Measurements from ENCODE around the gene PDE6H. TPM values are rescaled to one million over a fixed set of nuclear protein-coding genes. Genes with fewer than 3 reads are reported as not detected.

Gene PDE6H
- total RNA-seq, 1 donor from 2014 or later = not detected

DNA sequence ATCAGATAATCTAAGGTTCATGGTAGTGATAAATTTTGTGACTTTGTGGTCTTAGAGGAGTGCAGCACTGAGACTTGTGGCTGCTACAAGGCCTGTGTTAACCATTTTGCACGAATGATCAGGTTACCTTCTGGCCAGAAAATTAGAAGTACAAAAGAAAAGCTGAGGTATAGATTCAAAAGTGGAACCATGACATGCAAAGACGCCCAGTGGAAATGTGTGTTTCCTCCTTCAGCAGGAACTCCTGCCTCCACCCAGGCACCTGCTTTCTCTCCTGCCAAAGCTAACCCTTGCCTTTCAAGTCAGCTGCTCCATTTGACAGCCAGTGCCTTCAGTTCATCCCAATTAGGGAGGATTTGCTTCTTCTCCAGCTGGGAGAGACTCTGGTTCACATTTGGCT is 10.1 kb downstream of the PDE6H start:
- Mint-ChIP-seq H3K36me3 (ENCODE audit: low read depth) (peaks cover 2% of the 10 kb centered on the region), H3K27me3 (ENCODE audit: low read depth) (no peaks in the 10 kb centered on the region), H3K27ac (ENCODE audit: unreplicated experiment) (no peak overlapping the region), H3K4me1 (peaks cover 15% of the 10 kb centered on the region), H3K4me3 (no peak overlapping the region), H3K9me3 (peaks cover 2% of the 10 kb centered on the region)
- no peak for DNase-seq (ENCODE audit: low read depth, low spot score)
- TF ChIP-seq, protein P1, sequence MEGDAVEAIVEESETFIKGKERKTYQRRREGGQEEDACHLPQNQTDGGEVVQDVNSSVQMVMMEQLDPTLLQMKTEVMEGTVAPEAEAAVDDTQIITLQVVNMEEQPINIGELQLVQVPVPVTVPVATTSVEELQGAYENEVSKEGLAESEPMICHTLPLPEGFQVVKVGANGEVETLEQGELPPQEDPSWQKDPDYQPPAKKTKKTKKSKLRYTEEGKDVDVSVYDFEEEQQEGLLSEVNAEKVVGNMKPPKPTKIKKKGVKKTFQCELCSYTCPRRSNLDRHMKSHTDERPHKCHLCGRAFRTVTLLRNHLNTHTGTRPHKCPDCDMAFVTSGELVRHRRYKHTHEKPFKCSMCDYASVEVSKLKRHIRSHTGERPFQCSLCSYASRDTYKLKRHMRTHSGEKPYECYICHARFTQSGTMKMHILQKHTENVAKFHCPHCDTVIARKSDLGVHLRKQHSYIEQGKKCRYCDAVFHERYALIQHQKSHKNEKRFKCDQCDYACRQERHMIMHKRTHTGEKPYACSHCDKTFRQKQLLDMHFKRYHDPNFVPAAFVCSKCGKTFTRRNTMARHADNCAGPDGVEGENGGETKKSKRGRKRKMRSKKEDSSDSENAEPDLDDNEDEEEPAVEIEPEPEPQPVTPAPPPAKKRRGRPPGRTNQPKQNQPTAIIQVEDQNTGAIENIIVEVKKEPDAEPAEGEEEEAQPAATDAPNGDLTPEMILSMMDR (conservative IDR thresholded peaks at IDR 0.05) = no peak

DNA sequence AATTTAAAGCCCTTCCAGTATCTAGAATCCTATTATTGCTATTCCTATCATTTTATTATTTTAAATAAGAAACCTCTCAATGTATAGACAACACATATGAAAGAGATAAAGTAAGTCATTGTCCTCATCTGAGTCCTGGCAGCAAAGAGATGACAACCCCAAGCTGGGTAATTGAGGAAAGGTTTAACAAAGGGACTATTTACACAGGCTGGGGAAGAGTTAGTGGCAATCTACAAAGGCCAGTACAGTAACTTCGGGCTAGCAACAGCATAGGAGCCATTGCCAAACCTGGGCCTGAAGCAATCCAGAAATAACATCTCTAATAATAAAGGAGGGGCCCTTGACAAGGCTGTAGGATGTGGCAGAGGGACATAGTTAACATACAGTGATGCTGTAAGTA is 11.2 kb downstream of the PDE6H start:
- no peak overlapping the region for H3K27ac Mint-ChIP-seq (ENCODE audit: unreplicated experiment)
- H3K4me1 Mint-ChIP-seq = peaks cover 10% of the 10 kb centered on the region
- H3K27me3 Mint-ChIP-seq (ENCODE audit: low read depth) = no peaks in the 10 kb centered on the region
- DNase-seq (ENCODE audit: low read depth, low spot score) = no peak
- H3K4me3 Mint-ChIP-seq = no peak overlapping the region
- TF ChIP-seq, protein P1 (conservative IDR thresholded peaks at IDR 0.05) = no peak
- peaks cover 7% of the 10 kb centered on the region for H3K9me3 Mint-ChIP-seq
- peaks cover 2% of the 10 kb centered on the region for H3K36me3 Mint-ChIP-seq (ENCODE audit: low read depth)

DNA sequence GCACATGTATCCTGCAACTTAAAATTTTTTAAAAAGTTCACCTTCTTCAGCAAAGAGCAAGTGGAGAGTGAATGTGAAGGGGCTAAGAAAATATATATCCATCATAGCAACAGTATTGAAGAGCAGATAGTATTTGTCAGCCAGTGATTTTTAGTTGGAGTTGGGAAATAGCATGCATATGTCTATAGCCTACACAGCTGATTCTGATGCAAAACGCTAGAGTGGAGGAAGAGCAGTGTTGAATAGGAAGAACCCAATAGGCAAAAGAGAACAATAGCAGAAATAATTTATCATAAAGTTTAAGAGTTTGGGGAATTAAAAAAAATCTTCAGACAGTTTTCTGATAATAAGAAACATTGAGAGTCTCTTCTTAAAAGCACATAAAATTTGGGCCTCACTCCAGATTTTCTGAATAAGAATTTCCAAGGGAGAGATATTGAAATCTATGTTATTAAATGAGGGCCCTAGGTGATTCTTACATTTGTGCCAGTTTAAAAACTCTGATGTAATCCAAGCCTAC is 12.0 kb downstream of the PDE6H start:
- no peak overlapping the region for H3K4me3 Mint-ChIP-seq
- H3K9me3 Mint-ChIP-seq = peaks cover 7% of the 10 kb centered on the region
- peaks cover 10% of the 10 kb centered on the region for H3K4me1 Mint-ChIP-seq
- TF ChIP-seq, protein P1 (conservative IDR thresholded peaks at IDR 0.05) = no peak
- H3K36me3 Mint-ChIP-seq (ENCODE audit: low read depth) = peaks cover 2% of the 10 kb centered on the region
- H3K27ac Mint-ChIP-seq (ENCODE audit: unreplicated experiment) = no peak overlapping the region
- DNase-seq (ENCODE audit: low read depth, low spot score) = no peak
- H3K27me3 Mint-ChIP-seq (ENCODE audit: low read depth) = no peaks in the 10 kb centered on the region

- H3K4me3 Mint-ChIP-seq = no peak overlapping the region
- peaks cover 2% of the 10 kb centered on the region for H3K36me3 Mint-ChIP-seq (ENCODE audit: low read depth)
- no peak for DNase-seq (ENCODE audit: low read depth, low spot score)
- H3K4me1 Mint-ChIP-seq = peaks cover 10% of the 10 kb centered on the region
- peaks cover 7% of the 10 kb centered on the region for H3K9me3 Mint-ChIP-seq
- no peaks in the 10 kb centered on the region for H3K27me3 Mint-ChIP-seq (ENCODE audit: low read depth)
- TF ChIP-seq, protein P1 (conservative IDR thresholded peaks at IDR 0.05) = no peak
- H3K27ac Mint-ChIP-seq (ENCODE audit: unreplicated experiment) = no peak overlapping the region
These were observed 13.6 kb downstream of the PDE6H start for GRCh38 chr12:14986449-14986848.

DNA sequence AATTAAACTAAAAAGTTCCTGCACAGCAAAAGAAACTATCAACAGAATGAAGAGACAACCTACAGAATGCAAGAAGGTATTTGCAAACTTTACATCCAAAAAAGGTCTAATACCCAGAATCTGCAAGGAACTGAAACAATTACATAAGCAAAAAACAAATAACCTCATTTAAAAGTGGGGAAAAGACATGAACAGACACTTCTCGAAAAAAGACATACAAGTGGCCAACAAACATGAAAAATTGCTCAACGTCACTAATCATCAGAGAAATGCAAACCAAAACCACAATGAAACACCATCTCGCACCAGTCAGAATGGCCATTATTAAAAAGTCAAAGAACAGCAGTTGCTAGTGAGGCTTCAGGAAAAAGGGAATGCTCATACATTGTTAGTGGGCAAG is 15.2 kb downstream of the PDE6H start:
- TF ChIP-seq, protein P1 (conservative IDR thresholded peaks at IDR 0.05) = no peak
- no peak for DNase-seq (ENCODE audit: low read depth, low spot score)
- H3K36me3 Mint-ChIP-seq (ENCODE audit: low read depth) = peaks cover 2% of the 10 kb centered on the region
- H3K27me3 Mint-ChIP-seq (ENCODE audit: low read depth) = no peaks in the 10 kb centered on the region
- H3K4me1 Mint-ChIP-seq = peaks cover 10% of the 10 kb centered on the region
- H3K9me3 Mint-ChIP-seq = peaks cover 7% of the 10 kb centered on the region
- H3K27ac Mint-ChIP-seq (ENCODE audit: unreplicated experiment) = no peak overlapping the region
- no peak overlapping the region for H3K4me3 Mint-ChIP-seq

All from neural crest cell (in vitro differentiated cells).